Hindlimb muscle (tissue), 1 donor: ENCODE measurements around the gene CPS1. TPM values are rescaled to one million over a fixed set of nuclear protein-coding genes. Genes with fewer than 3 reads are reported as not detected.
A peak's percentile ranks its signal among the peaks of the same experiment; 100 is the strongest.

Experiments used
- DNase-seq: peaks from one replicate; pipeline ENCODE4 v3.0.0-alpha.2; 2013
- polyA plus RNA-seq: library from polyadenylated mRNA; unstranded; fragments of 120-200 nt; gene quantifications from one replicate; pipeline ENCODE4 v1.2.1, GENCODE V29; 2013; ENCODE audit not compliant: insufficient read length

Gene CPS1
- 1.5 TPM for polyA plus RNA-seq

GRCh38 chr2:210556329-210556980 lies at the start of gene CPS1:
TSS of gene CPS1 (plus strand) at chr2:210556599. CDS start at chr2:210556734, 135 bp downstream.
- DNase-seq, result no peak

- no peak for DNase-seq
Measured at GRCh38 chr2:210515911-210516310, 40.5 kb upstream of the CPS1 start.

- no peak for DNase-seq
Measured at GRCh38 chr2:210517264-210517663, 39.1 kb upstream of the CPS1 start.

- DNase-seq, result no peak
Measured at GRCh38 chr2:210519594-210519993, 36.8 kb upstream of the CPS1 start.

GRCh38 chr2:210522399-210522798 lies 34.0 kb upstream of the CPS1 start:
- DNase-seq, result no peak

GRCh38 chr2:210523650-210524289 lies 32.6 kb upstream of the CPS1 start:
- no peak for DNase-seq

GRCh38 chr2:210524533-210524932 lies 31.9 kb upstream of the CPS1 start:
- no peak for DNase-seq

GRCh38 chr2:210527286-210527685 lies 29.1 kb upstream of the CPS1 start:
- no peak for DNase-seq

- no peak for DNase-seq
Measured at GRCh38 chr2:210528716-210529115, 27.7 kb upstream of the CPS1 start.

- no peak for DNase-seq
Measured at GRCh38 chr2:210531050-210531449, 25.3 kb upstream of the CPS1 start.

- no peak for DNase-seq
Measured at GRCh38 chr2:210531482-210531881, 24.9 kb upstream of the CPS1 start.

- no peak for DNase-seq
Measured at GRCh38 chr2:210533389-210533788, 23.0 kb upstream of the CPS1 start.

- no peak for DNase-seq
Measured at GRCh38 chr2:210534879-210535278, 21.5 kb upstream of the CPS1 start.

GRCh38 chr2:210536973-210537650 lies 19.3 kb upstream of the CPS1 start:
- no peak for DNase-seq

- DNase-seq, result no peak
Measured at GRCh38 chr2:210539035-210539434, 17.4 kb upstream of the CPS1 start.

GRCh38 chr2:210539578-210540416 lies 16.6 kb upstream of the CPS1 start:
- DNase-seq, result no peak

- DNase-seq, result no peak
Measured at GRCh38 chr2:210540471-210540870, 15.9 kb upstream of the CPS1 start.

GRCh38 chr2:210540900-210541289 lies 15.5 kb upstream of the CPS1 start:
- DNase-seq, result no peak

GRCh38 chr2:210541290-210541902 lies 15.0 kb upstream of the CPS1 start:
- DNase-seq, result peak; percentile 17

- no peak for DNase-seq
Measured at GRCh38 chr2:210544007-210544590, 12.3 kb upstream of the CPS1 start.

- DNase-seq, result no peak
Measured at GRCh38 chr2:210544831-210545230, 11.6 kb upstream of the CPS1 start.
